Measurements from ENCODE around the gene RAD51B.

Gene RAD51B

GRCh38 chr14:68707482-68707881 is 887.9 kb downstream of the RAD51B start:
- H3K36me3 ChIP-seq (replicated peaks; ENCODE audit: insufficient read depth, low read length) = no peaks in the 10 kb centered on the region
- no peak overlapping the region for H3K27ac ChIP-seq (ENCODE audit: low read length)
- no peak overlapping the region for H2AFZ ChIP-seq (ENCODE audit: low read length)
- no peaks in the 10 kb centered on the region for H4K20me1 ChIP-seq (ENCODE audit: insufficient read depth, low read length)
- H3K4me1 ChIP-seq (ENCODE audit: low read length) = no peaks in the 10 kb centered on the region
- no peak for DNase-seq
- no peak overlapping the region for H3K4me3 ChIP-seq (ENCODE audit: low read length)
- no peaks in the 10 kb centered on the region for H3F3A ChIP-seq (ENCODE audit: insufficient read depth, low read length)
- H3K79me2 ChIP-seq (ENCODE audit: low read length) = no peaks in the 10 kb centered on the region
- no peak overlapping the region for H3K4me2 ChIP-seq (ENCODE audit: low read depth, low read length)
- H3K9me3 ChIP-seq (replicated peaks; ENCODE audit: insufficient read depth, low read length) = no peaks in the 10 kb centered on the region
- H3K9ac ChIP-seq (ENCODE audit: low read length) = no peak overlapping the region
- no peaks in the 10 kb centered on the region for H3K9me2 ChIP-seq (replicated peaks; ENCODE audit: insufficient read depth, low read length)
- TF ChIP-seq EZH2 (optimal IDR thresholded peaks at IDR 0.05; ENCODE audit: low read depth, low read length) (no peak), EZH2phosphoT487 (IDR thresholded peaks at IDR 0.05; ENCODE audit: low read length) (no peak), CTCF (IDR thresholded peaks at IDR 0.05; ENCODE audit: low read length) (no peak)
- H3K27me3 ChIP-seq (replicated peaks; ENCODE audit: insufficient read depth, low read length) = no peaks in the 10 kb centered on the region

- no peaks in the 10 kb centered on the region for H3K36me3 ChIP-seq (replicated peaks; ENCODE audit: insufficient read depth, low read length)
- no peaks in the 10 kb centered on the region for H3K9me2 ChIP-seq (replicated peaks; ENCODE audit: insufficient read depth, low read length)
- no peak overlapping the region for H2AFZ ChIP-seq (ENCODE audit: low read length)
- no peaks in the 10 kb centered on the region for H3K9me3 ChIP-seq (replicated peaks; ENCODE audit: insufficient read depth, low read length)
- H3K4me1 ChIP-seq (ENCODE audit: low read length) = no peaks in the 10 kb centered on the region
- H3K27ac ChIP-seq (ENCODE audit: low read length) = no peak overlapping the region
- H4K20me1 ChIP-seq (ENCODE audit: insufficient read depth, low read length) = no peaks in the 10 kb centered on the region
- H3K4me2 ChIP-seq (ENCODE audit: low read depth, low read length) = no peak overlapping the region
- no peaks in the 10 kb centered on the region for H3K79me2 ChIP-seq (ENCODE audit: low read length)
- DNase-seq = no peak
- H3K9ac ChIP-seq (ENCODE audit: low read length) = no peak overlapping the region
- H3F3A ChIP-seq (ENCODE audit: insufficient read depth, low read length) = no peaks in the 10 kb centered on the region
- no peaks in the 10 kb centered on the region for H3K27me3 ChIP-seq (replicated peaks; ENCODE audit: insufficient read depth, low read length)
- TF ChIP-seq EZH2 (optimal IDR thresholded peaks at IDR 0.05; ENCODE audit: low read depth, low read length) = no peak
- no peak for TF ChIP-seq CTCF (IDR thresholded peaks at IDR 0.05; ENCODE audit: low read length)
- H3K4me3 ChIP-seq (ENCODE audit: low read length) = no peak overlapping the region
Measured at GRCh38 chr14:68708343-68708742, 888.8 kb downstream of the RAD51B start.

- no peak overlapping the region for H3K27ac ChIP-seq (ENCODE audit: low read length)
- no peaks in the 10 kb centered on the region for H3K27me3 ChIP-seq (replicated peaks; ENCODE audit: insufficient read depth, low read length)
- H3K36me3 ChIP-seq (replicated peaks; ENCODE audit: insufficient read depth, low read length) = no peaks in the 10 kb centered on the region
- H3F3A ChIP-seq (ENCODE audit: insufficient read depth, low read length) = no peaks in the 10 kb centered on the region
- no peak overlapping the region for H2AFZ ChIP-seq (ENCODE audit: low read length)
- H3K4me3 ChIP-seq (ENCODE audit: low read length) = no peak overlapping the region
- no peak overlapping the region for H3K4me2 ChIP-seq (ENCODE audit: low read depth, low read length)
- no peak overlapping the region for H3K9ac ChIP-seq (ENCODE audit: low read length)
- no peak for DNase-seq
- no peaks in the 10 kb centered on the region for H3K79me2 ChIP-seq (ENCODE audit: low read length)
- no peak for TF ChIP-seq EZH2 (optimal IDR thresholded peaks at IDR 0.05; ENCODE audit: low read depth, low read length)
- no peak for TF ChIP-seq CTCF (IDR thresholded peaks at IDR 0.05; ENCODE audit: low read length)
- TF ChIP-seq EZH2phosphoT487 (IDR thresholded peaks at IDR 0.05; ENCODE audit: low read length) = no peak
- H4K20me1 ChIP-seq (ENCODE audit: insufficient read depth, low read length) = no peaks in the 10 kb centered on the region
- H3K4me1 ChIP-seq (ENCODE audit: low read length) = no peaks in the 10 kb centered on the region
- no peaks in the 10 kb centered on the region for H3K9me2 ChIP-seq (replicated peaks; ENCODE audit: insufficient read depth, low read length)
- H3K9me3 ChIP-seq (replicated peaks; ENCODE audit: insufficient read depth, low read length) = no peaks in the 10 kb centered on the region
Measured at GRCh38 chr14:68709007-68709406, 889.4 kb downstream of the RAD51B start.
